Effector CD8-positive, alpha-beta T cell (primary cell): ENCODE data around the gene WNT7A.

Experiments used
- DNase-seq: peaks from one replicate; lab custom pipeline; 2025; lab: John Stamatoyannopoulos, UW

The WNT7A gene

GRCh38 chr3:13770170-13771169 lies 109.4 kb downstream of the WNT7A start:
- no peak for DNase-seq

GRCh38 chr3:13769422-13769821 lies 110.4 kb downstream of the WNT7A start:
- DNase-seq: no peak

GRCh38 chr3:13768453-13768852 lies 111.4 kb downstream of the WNT7A start:
- no peak for DNase-seq

- DNase-seq: no peak
Measured at GRCh38 chr3:13767896-13768295, 112.0 kb downstream of the WNT7A start.

- DNase-seq: no peak
Measured at GRCh38 chr3:13767030-13767429, 112.8 kb downstream of the WNT7A start.
